ENCODE data around the gene SNX24. TPM values are rescaled to one million over a fixed set of nuclear protein-coding genes. Genes with fewer than 3 reads are reported as not detected.

SNX24 gene
- total and polyA plus RNA-seq, 2 of the 4 experiments (the other 2 are of a cell fraction), result 13.8 to 15.0 TPM

DNA sequence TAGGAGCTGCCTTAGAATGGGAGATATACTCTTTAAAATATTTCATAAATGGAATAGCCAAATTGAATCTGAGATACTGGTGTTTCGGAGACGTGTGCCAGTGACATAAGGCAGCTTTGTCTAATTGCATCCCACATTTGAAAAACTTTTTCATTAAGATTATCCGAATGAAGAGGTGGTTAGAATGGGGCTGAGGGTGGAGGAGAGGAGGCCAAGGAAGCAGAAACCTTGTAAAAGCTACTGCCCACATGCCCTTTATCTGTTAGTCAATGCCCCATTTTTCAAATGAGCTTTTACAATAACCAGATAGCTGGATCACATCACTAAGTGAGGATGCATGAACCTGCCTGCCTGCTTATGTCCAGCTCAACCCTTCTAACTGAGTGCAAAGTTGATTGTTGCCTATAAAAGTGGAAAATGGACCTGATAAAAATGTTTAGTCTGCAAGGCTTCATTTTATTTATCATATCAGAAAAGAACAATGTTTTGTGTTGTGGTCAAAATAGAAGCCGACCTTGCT, 34.8 kb downstream of the SNX24 start:
- Histone ChIP-seq H3K27me3 (ENCODE audit: control insufficient read depth, insufficient read depth, low read length) (no peaks in the 10 kb centered on the region), H2AFZ (replicated peaks; ENCODE audit: low read length, poor library complexity) (no peak overlapping the region), H4K20me1 (ENCODE audit: insufficient read depth, low read length) (no peaks in the 10 kb centered on the region), H3K4me1 (ENCODE audit: control insufficient read depth, insufficient read depth, low read length) (peaks cover 7% of the 10 kb centered on the region), H2BK120ac (ENCODE audit: low read depth, low read length) (no peak overlapping the region), H2BK20ac (ENCODE audit: low read depth, low read length) (no peak overlapping the region), H3K18ac (ENCODE audit: low read depth, low read length) (no peak overlapping the region), H2AK9ac (replicated peaks; ENCODE audit: low read depth, low read length, poor library complexity) (no peak overlapping the region), H2BK15ac (ENCODE audit: low read depth, low read length) (no peak overlapping the region), H3K9me3 (ENCODE audit: control insufficient read depth, insufficient read depth, low read length) (no peaks in the 10 kb centered on the region), H3K4me3 (ENCODE audit: insufficient read depth, low read depth, low read length) (no peak overlapping the region), H3K56ac (ENCODE audit: extremely low read depth, insufficient read depth, low read length) (no peak overlapping the region), H3K9me1 (ENCODE audit: insufficient read depth, low read length) (no peaks in the 10 kb centered on the region; the same call in 1 of the 2 replicates), H3K27ac (ENCODE audit: insufficient read depth, low read length) (no peak overlapping the region), H3K36me3 (ENCODE audit: control insufficient read depth, insufficient read depth, low read length) (no peaks in the 10 kb centered on the region), H2BK5ac (ENCODE audit: low read depth, low read length, poor library complexity, severe bottlenecking) (no peak overlapping the region), H3K23ac (ENCODE audit: low read depth, low read length) (no peak overlapping the region), H3K79me1 (ENCODE audit: low read depth in 1 of 2, low read length in 2 of 2) (peaks cover 13 to 34% of the 10 kb centered on the region in 2 experiments; a peak in 3 of 4 replicates), H3K14ac (replicated peaks; ENCODE audit: low read depth, low read length) (no peak overlapping the region), H3K4me2 (ENCODE audit: low read depth, low read length) (no peak overlapping the region), H3K9ac (ENCODE audit: low read depth, low read length) (no peak overlapping the region), H2AK5ac (ENCODE audit: low read depth, low read length) (no peak overlapping the region), H3K4ac (ENCODE audit: low read depth, low read length) (no peak overlapping the region), H4K8ac (ENCODE audit: low read depth in 2 of 2, low read length in 2 of 2) (no peak overlapping the region), H4K5ac (ENCODE audit: low read depth, low read length) (no peak overlapping the region), H4K91ac (ENCODE audit: insufficient read depth, low read depth, low read length) (no peak overlapping the region)
- dilution Hi-C loops (cut with HindIII; ENCODE audit: low sequenced_read_pairs, unreplicated experiment), result no loop called here
- POLR2A ChIA-PET (ENCODE audit: unreplicated experiment), result no interaction called here
- CTCF ChIA-PET, result interaction anchor here (0.5 kb wide), 1 partner anchor 16 kb away, joined by 3 read pairs; no protein-coding TSS in a partner anchor
- no peak for ATAC-seq (ENCODE audit: low read depth)
- DNase-seq, result no peak
- in situ Hi-C loops (cut with MboI; ENCODE audit: low sequenced_read_pairs), result no loop called here
- no CpG with 5 or more reads among the region's 4 CpGs for WGBS, 2 experiments (ENCODE audit: extremely low coverage in 2 of 2, insufficient read length in 1 of 2)
- no TSS peak for BruUV-seq (replicated peaks)
- TF ChIP-seq SMC3 (IDR thresholded peaks at IDR 0.05; ENCODE audit: low read depth, low read length) (no peak), MAFK (IDR thresholded peaks at IDR 0.05; ENCODE audit: low read depth, low read length) (no peak), NFE2L2 (IDR thresholded peaks at IDR 0.05; ENCODE audit: low read depth, low read length) (no peak), MAZ (IDR thresholded peaks at IDR 0.05; ENCODE audit: borderline replicate concordance, low read depth, low read length) (no peak), CHD1 (IDR thresholded peaks at IDR 0.05; ENCODE audit: low read depth, low read length) (no peak), POLR2A (IDR thresholded peaks at IDR 0.05; ENCODE audit: low read depth, low read length) (no peak), RFX5 (IDR thresholded peaks at IDR 0.05; ENCODE audit: low read depth, low read length) (no peak)
- TF ChIP-seq, protein P1, sequence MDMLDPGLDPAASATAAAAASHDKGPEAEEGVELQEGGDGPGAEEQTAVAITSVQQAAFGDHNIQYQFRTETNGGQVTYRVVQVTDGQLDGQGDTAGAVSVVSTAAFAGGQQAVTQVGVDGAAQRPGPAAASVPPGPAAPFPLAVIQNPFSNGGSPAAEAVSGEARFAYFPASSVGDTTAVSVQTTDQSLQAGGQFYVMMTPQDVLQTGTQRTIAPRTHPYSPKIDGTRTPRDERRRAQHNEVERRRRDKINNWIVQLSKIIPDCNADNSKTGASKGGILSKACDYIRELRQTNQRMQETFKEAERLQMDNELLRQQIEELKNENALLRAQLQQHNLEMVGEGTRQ (IDR thresholded peaks at IDR 0.05; ENCODE audit: low read depth, low read length), result no peak
- TF ChIP-seq, protein P2, sequence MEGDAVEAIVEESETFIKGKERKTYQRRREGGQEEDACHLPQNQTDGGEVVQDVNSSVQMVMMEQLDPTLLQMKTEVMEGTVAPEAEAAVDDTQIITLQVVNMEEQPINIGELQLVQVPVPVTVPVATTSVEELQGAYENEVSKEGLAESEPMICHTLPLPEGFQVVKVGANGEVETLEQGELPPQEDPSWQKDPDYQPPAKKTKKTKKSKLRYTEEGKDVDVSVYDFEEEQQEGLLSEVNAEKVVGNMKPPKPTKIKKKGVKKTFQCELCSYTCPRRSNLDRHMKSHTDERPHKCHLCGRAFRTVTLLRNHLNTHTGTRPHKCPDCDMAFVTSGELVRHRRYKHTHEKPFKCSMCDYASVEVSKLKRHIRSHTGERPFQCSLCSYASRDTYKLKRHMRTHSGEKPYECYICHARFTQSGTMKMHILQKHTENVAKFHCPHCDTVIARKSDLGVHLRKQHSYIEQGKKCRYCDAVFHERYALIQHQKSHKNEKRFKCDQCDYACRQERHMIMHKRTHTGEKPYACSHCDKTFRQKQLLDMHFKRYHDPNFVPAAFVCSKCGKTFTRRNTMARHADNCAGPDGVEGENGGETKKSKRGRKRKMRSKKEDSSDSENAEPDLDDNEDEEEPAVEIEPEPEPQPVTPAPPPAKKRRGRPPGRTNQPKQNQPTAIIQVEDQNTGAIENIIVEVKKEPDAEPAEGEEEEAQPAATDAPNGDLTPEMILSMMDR (conservative IDR thresholded peaks at IDR 0.05; ENCODE audit: low read depth, low read length), result no peak
- intact Hi-C loops (cut with micrococcal nuclease), result no loop called here
